HCT116 (cell line): ENCODE results near the gene PTPN4. TPM values are rescaled to one million over a fixed set of nuclear protein-coding genes. Genes with fewer than 3 reads are reported as not detected.

ENCODE experiments used
- ATAC-seq: fragments of 200-7000 bp; cut with Tn5 transposase; 2 replicates; pipeline ENCODE4 v1.9.1; 2020; ENCODE audit warnings: mild to moderate bottlenecking, moderate library complexity
- BruUV-seq: library from RNA; stranded (reverse); fragments of 400-500 nt; replicated peaks from 2 replicates; lab custom pipeline; 2021; lab: Mats Ljungman, UMichigan
- CTCF ChIA-PET: fragments of 300-600 bp; sonication (Branson Sonifier 250); formaldehyde crosslinking; loops from one replicate; lab custom pipeline; 2021; ENCODE audit warnings: antibody characterized with exemption; lab: Charles Lee
- POLR2A ChIA-PET: fragments of 300-600, 350-600 bp; sonication (Branson Sonifier 250); formaldehyde crosslinking; loops from one replicate; lab custom pipeline; 2021; ENCODE audit warnings: antibody characterized with exemption; lab: Charles Lee
- RAD21 ChIA-PET, 2 experiments: fragments of 300-600 bp; sonication (Branson Sonifier 250); formaldehyde crosslinking; loops; one replicate each; lab custom pipeline; 2023; ENCODE audit warnings: low total read pairs in 2 of 2; ENCODE audit not compliant: uncharacterized antibody in 2 of 2, unreplicated experiment in 2 of 2, low non-redundant PET in 1 of 2; lab: Charles Lee
- DNase-seq: peaks from one replicate; pipeline ENCODE4 v3.0.0-alpha.2; 2010; ENCODE audit warnings: low read depth, low spot score
- H2AFZ ChIP-seq: fragments of 200-600 bp; shearing (Covaris generic), sonication (generic); 2 replicates; pipeline ENCODE4 v1.6.1; 2017; ENCODE audit warnings: low read depth, mixed run types, mixed read lengths, antibody characterized with exemption, low read length; ENCODE audit not compliant: poor library complexity, severe bottlenecking
- H3K27ac ChIP-seq: 2 replicates; pipeline ENCODE4 v1.5.1; 2012; ENCODE audit warnings: low read depth, low read length
- H3K27me3 ChIP-seq: fragments of 200-600 bp; sonication (generic); 2 replicates; pipeline ENCODE4 v1.6.1; 2016; ENCODE audit warnings: mixed run types, low read length, mixed read lengths; ENCODE audit not compliant: insufficient read depth
- H3K36me3 ChIP-seq, 2 experiments: fragments of 200-500 bp in 1 of 2; fragments of 200-600 bp in 1 of 2; sonication (Bioruptor generic) in 1 of 2; sonication (generic) in 1 of 2; 2 replicates each; pipeline versions ENCODE4 v1.5.1 to v1.6.1; 2014 to 2016; ENCODE audit warnings: low read length in 2 of 2, inconsistent platforms in 1 of 2, mixed read lengths in 1 of 2, mixed run types in 1 of 2; ENCODE audit not compliant: insufficient read depth in 2 of 2, control insufficient read depth in 1 of 2
- H3K4me1 ChIP-seq, 2 experiments: fragments of 200-600 bp in 1 of 2; sonication (generic) in 1 of 2; 2 replicates each; pipeline versions ENCODE4 v1.5.1 to v1.6.1; 2012 to 2017; ENCODE audit warnings: low read length in 2 of 2, inconsistent platforms in 1 of 2, mild to moderate bottlenecking in 1 of 2, mixed read lengths in 1 of 2, mixed run types in 1 of 2, moderate library complexity in 1 of 2; ENCODE audit not compliant: insufficient read depth in 2 of 2, control insufficient read depth in 1 of 2
- H3K4me2 ChIP-seq: fragments of 200-600 bp; sonication (generic); 2 replicates; pipeline ENCODE4 v1.6.1; 2017; ENCODE audit warnings: mixed run types, low read length, mixed read lengths
- H3K4me3 ChIP-seq, 2 experiments: fragments of 200-600 bp in 1 of 2; sonication (generic) in 1 of 2; replicated peaks in 1 of 2; 2 replicates each; pipeline ENCODE4 v1.5.1; 2011 to 2016; ENCODE audit warnings: low read length in 2 of 2, control low read depth in 1 of 2, low read depth in 1 of 2, mild to moderate bottlenecking in 1 of 2, mixed read lengths in 1 of 2, mixed run types in 1 of 2
- H3K79me2 ChIP-seq: fragments of 200-600 bp; sonication (generic); 2 replicates; pipeline ENCODE4 v1.6.1; 2017; ENCODE audit warnings: mild to moderate bottlenecking, mixed run types, low read length, moderate library complexity, mixed read lengths; ENCODE audit not compliant: insufficient read depth
- H3K9ac ChIP-seq: fragments of 200-600 bp; sonication (generic); 2 replicates; pipeline ENCODE4 v1.6.1; 2016; ENCODE audit warnings: low read length, mixed read lengths
- H3K9me2 ChIP-seq: fragments of 200-600 bp; sonication (generic), shearing (Covaris generic); 2 replicates; pipeline ENCODE4 v1.6.1; 2017; ENCODE audit warnings: mixed run types, mild to moderate bottlenecking, moderate library complexity; ENCODE audit not compliant: insufficient read depth
- H3K9me3 ChIP-seq, 2 experiments: fragments of 200-500 bp in 1 of 2; fragments of 200-600 bp in 1 of 2; sonication (Bioruptor generic) in 1 of 2; sonication (generic) in 1 of 2; 2 replicates each; pipeline ENCODE4 v1.6.1; 2014 to 2017; ENCODE audit warnings: low read length in 2 of 2, mixed read lengths in 2 of 2, inconsistent platforms in 1 of 2, low read depth in 1 of 2, mild to moderate bottlenecking in 1 of 2, mixed run types in 1 of 2, moderate library complexity in 1 of 2; ENCODE audit not compliant: control insufficient read depth in 1 of 2, insufficient read depth in 1 of 2
- H4K20me1 ChIP-seq: fragments of 200-600 bp; sonication (generic), shearing (Covaris generic); 2 replicates; pipeline ENCODE4 v1.6.1; 2017; ENCODE audit warnings: mixed run types, mild to moderate bottlenecking, moderate library complexity; ENCODE audit not compliant: insufficient read depth
- ATF3 ChIP-seq: IDR thresholded peaks from 2 replicates; pipeline ENCODE4 v1.6.1; 2012
- CBX3 ChIP-seq: IDR thresholded peaks from 2 replicates; pipeline ENCODE4 v1.6.1; 2012; ENCODE audit warnings: low read depth
- CEBPB ChIP-seq: IDR thresholded peaks from 2 replicates; pipeline ENCODE4 v1.6.1; 2012; ENCODE audit warnings: low read depth
- CTCF ChIP-seq, 3 experiments: fragments of 200-600 bp in 1 of 3; sonication (generic) in 1 of 3; IDR thresholded peaks in 2 of 3; conservative IDR thresholded peaks in 1 of 3; 2 replicates each; pipeline ENCODE4 v1.5.1; 2012 to 2017; ENCODE audit warnings: low read depth in 2 of 3, low read length in 2 of 3, antibody characterized with exemption in 1 of 3, borderline replicate concordance in 1 of 3, control low read depth in 1 of 3, mild to moderate bottlenecking in 1 of 3, mixed read lengths in 1 of 3, mixed run types in 1 of 3, moderate library complexity in 1 of 3; ENCODE audit not compliant: insufficient read depth in 1 of 3
- EGR1 ChIP-seq: IDR thresholded peaks from 2 replicates; pipeline ENCODE4 v1.6.1; 2012; ENCODE audit warnings: low read depth
- ELF1 ChIP-seq: IDR thresholded peaks from 2 replicates; pipeline ENCODE4 v1.6.1; 2012; ENCODE audit warnings: low read depth, borderline replicate concordance
- EZH2 ChIP-seq: fragments of 200-600 bp; sonication (generic); IDR thresholded peaks from 2 replicates; pipeline ENCODE4 v1.6.1; 2017; ENCODE audit warnings: antibody characterized with exemption, mixed run types
- EZH2phosphoT487 ChIP-seq: fragments of 200-600 bp; IDR thresholded peaks from 2 replicates; pipeline ENCODE4 v1.6.1; 2018; ENCODE audit warnings: antibody characterized with exemption, borderline replicate concordance
- JUND ChIP-seq: IDR thresholded peaks from 2 replicates; pipeline ENCODE4 v1.6.1; 2012
- MAX ChIP-seq: IDR thresholded peaks from 2 replicates; pipeline ENCODE4 v1.6.1; 2012
- POLR2A ChIP-seq: IDR thresholded peaks from 2 replicates; pipeline ENCODE4 v1.7.0; 2011; ENCODE audit warnings: borderline replicate concordance; ENCODE audit not compliant: insufficient read depth, insufficient read length; ENCODE audit errors: extremely low read depth
- POLR2AphosphoS5 ChIP-seq: IDR thresholded peaks from 2 replicates; pipeline ENCODE4 v1.6.1; 2011; ENCODE audit warnings: mild to moderate bottlenecking, low read depth, low read length, moderate library complexity
- SIN3A ChIP-seq: IDR thresholded peaks from 2 replicates; pipeline ENCODE4 v1.6.1; 2012; ENCODE audit warnings: low read depth
- SP1 ChIP-seq: IDR thresholded peaks from 2 replicates; pipeline ENCODE4 v1.6.1; 2012; ENCODE audit warnings: low read depth
- SRF ChIP-seq: IDR thresholded peaks from 2 replicates; pipeline ENCODE4 v1.6.1; 2012; ENCODE audit warnings: low read depth
- TCF7L2 ChIP-seq: IDR thresholded peaks from 2 replicates; pipeline ENCODE4 v1.7.0; 2011; ENCODE audit warnings: borderline replicate concordance, inconsistent platforms; ENCODE audit not compliant: insufficient read depth, insufficient read length; ENCODE audit errors: extremely low read depth
- YY1 ChIP-seq: IDR thresholded peaks from 2 replicates; pipeline ENCODE4 v1.6.1; 2011; ENCODE audit warnings: low read length, low read depth, moderate library complexity, mild to moderate bottlenecking; ENCODE audit not compliant: insufficient replicate concordance; ENCODE audit errors: extremely low read depth
- ZBTB33 ChIP-seq: IDR thresholded peaks from 2 replicates; pipeline ENCODE4 v1.6.1; 2011; ENCODE audit warnings: mild to moderate bottlenecking, low read length, moderate library complexity; ENCODE audit not compliant: insufficient replicate concordance; ENCODE audit errors: extremely low read depth
- ZFX ChIP-seq: fragments of 450-650 bp; IDR thresholded peaks from 2 replicates; pipeline ENCODE4 v1.6.1; 2017
- ZNF274 ChIP-seq: fragments of 200-500 bp; sonication (Bioruptor generic); IDR thresholded peaks from 2 replicates; pipeline ENCODE4 v1.6.1; 2014; ENCODE audit warnings: mild to moderate bottlenecking, low read depth, low read length, inconsistent platforms
- intact Hi-C: fragments of 100-400 bp; cut with micrococcal nuclease; formaldehyde crosslinking; loops from 2 replicates; pipeline ENCODE4 v1.10.0; 2022
- total RNA-seq: library from RNA; stranded (reverse); gene quantifications from one replicate; pipeline ENCODE4 v1.2.1, GENCODE V29; 2021; ENCODE audit not compliant: unreplicated experiment

Gene PTPN4
- total RNA-seq, 1 experiment from 2014 or later = 38.4 TPM

GRCh38 chr2:120012363-120012762 is 252.6 kb downstream of the PTPN4 start:
- peak overlapping the region; percentile 85 for H3K4me2 ChIP-seq
- no peak overlapping the region for H3K27ac ChIP-seq
- peak overlapping the region; percentile 74 for H3K9ac ChIP-seq
- H3K9me3 ChIP-seq = no peaks in the 10 kb centered on the region
- H2AFZ ChIP-seq = peak overlapping the region; percentile 85
- no peaks in the 10 kb centered on the region for H4K20me1 ChIP-seq
- no peaks in the 10 kb centered on the region for H3K36me3 ChIP-seq
- peak overlapping the region; percentile 62 to 77 for H3K4me3 ChIP-seq
- peaks cover 5 to 27% of the 10 kb centered on the region in 2 experiments; a peak in 3 of 4 replicates for H3K4me1 ChIP-seq
- H3K79me2 ChIP-seq = peaks cover 10% of the 10 kb centered on the region
- intact Hi-C loops = loop anchor here (5.0 to 10.0 kb wide), 2 partner anchors 255 to 308 kb away; partner anchors contain the start of gene PTPN4
- ChIA-PET POLR2A (interaction anchor here (0.6 to 1.1 kb wide), 4 partner anchors 15 to 204 kb away, joined by 3 to 5 read pairs (median 3); no protein-coding TSS in a partner anchor), CTCF (interaction anchor here (0.9 to 1.4 kb wide), 3 partner anchors 14 to 301 kb away, joined by 3 to 5 read pairs (median 3); no protein-coding TSS in a partner anchor), RAD21 (no interaction called here)
- ATAC-seq (no peak), DNase-seq (no peak)
- BruUV-seq = no TSS peak
- TF ChIP-seq TCF7L2 (no peak), JUND (no peak), SP1 (no peak), YY1 (no peak), CBX3 (no peak), SIN3A (no peak), ZFX (no peak), ELF1 (no peak), ZNF274 (no peak), EGR1 (no peak), EZH2phosphoT487 (no peak), POLR2AphosphoS5 (no peak), MAX (no peak), POLR2A (no peak), SRF (no peak), CEBPB (no peak), CTCF (IDR thresholded peaks at IDR 0.05 in 2 of 3, conservative IDR thresholded peaks at IDR 0.05 in 1 of 3; ENCODE audit: borderline replicate concordance in 1 of 3, insufficient read depth in 1 of 3, low read depth in 2 of 3, low read length in 2 of 3) (no peak), EZH2 (no peak), ATF3 (no peak), ZBTB33 (no peak)
- no peaks in the 10 kb centered on the region for H3K27me3 ChIP-seq
- H3K9me2 ChIP-seq = no peaks in the 10 kb centered on the region
